Hematopoietic multipotent progenitor cell treated with erythropoietin and hydrocortisone succinate and interleukin-3 and kit ligand, for 8 days (in vitro differentiated cells): ENCODE data around the gene RSBN1.
A peak's percentile ranks its signal among the peaks of the same experiment; 100 is the strongest.
"Not testable (repeated sequence)": the region's sequence is repeated elsewhere in the genome, so short reads cannot be mapped to it uniquely, and the experiment has no call there.

ENCODE experiments used
- DNase-seq: peaks from one replicate; pipeline ENCODE4 v3.0.0-alpha.2; 2015

Gene RSBN1

DNA sequence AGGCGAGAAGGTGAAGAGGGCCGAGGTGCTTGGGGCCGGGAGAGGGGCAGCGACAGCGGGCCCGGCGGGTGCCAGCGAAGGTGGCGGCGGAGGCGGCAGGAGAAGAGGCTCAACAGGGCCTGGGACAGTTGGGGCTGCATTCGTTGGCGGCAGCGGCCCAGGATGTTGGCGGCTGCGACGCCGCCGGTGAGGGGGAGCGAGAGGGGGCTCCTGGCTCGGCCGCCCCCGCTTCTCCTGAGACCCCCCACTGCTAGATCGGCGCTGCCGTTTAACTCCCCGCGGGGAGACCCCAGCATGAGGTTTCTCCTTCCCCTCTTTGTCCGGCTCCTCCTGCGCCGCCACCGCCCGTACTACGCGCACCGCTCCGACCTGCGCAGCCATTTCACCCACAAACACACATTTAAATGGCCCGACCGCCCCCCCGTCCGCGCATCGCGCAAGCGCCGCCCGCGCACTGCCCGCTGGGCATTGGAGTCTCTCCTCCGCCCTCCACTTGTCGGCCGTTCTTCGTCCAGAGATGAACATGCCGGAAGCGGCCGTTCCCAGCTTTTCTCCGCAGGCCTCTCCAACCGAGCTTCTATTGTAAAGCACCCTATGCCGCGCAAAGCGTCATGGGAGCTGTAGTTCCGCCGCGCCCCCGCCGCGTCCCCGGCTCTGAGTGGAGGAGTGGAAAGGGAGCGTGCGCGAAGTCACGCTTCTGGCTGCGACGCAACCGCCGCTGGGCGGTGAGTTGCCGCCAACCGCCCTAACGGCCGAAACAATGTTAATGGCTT lies at the start of gene RSBN1:
Gene RSBN1 (minus strand): TSS at position 589 of the 773 bp plus-strand sequence. CDS start 64 bp downstream, at position 525.
- DNase-seq: peak; percentile 99

DNA sequence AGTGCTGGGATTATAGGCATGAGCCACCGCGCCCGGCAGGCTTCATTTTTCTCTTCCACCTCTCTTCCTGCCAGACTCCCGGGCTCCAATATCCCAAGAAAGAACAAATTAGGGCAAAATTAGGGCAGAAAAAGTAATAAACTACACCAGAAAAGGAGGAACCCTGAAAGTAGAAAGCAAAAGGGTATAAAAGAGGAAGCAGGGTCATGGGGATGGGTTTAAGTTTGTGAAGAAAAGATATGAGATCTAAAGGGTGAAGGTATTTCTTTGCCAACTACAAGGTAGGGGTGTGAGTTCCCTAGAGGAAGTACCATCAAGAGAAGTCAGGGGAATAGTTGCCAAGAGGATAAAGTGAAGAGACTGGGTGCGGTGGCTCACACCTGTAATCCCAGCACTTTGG lies 49.4 kb upstream of the RSBN1 start:
- DNase-seq: no peak

DNA sequence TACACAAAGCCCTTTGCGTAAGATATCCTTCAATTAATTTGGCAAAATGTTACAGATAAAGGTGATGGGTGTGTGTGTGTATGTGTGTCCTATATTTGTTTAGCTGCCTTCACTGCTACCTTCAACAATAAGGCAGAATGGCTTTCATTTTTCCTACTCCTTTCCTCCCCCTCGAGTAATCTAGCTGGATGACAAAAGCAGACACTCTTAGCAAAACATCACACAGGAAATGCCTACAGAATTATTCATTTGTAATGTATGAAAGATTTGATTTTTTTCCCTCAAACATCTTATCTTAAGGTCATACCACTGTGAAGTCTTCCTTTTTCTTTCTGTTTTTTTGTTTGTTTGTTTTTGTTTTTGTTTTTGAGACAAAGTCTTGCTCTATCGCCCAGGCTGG lies 48.6 kb upstream of the RSBN1 start:
- no peak for DNase-seq

DNA sequence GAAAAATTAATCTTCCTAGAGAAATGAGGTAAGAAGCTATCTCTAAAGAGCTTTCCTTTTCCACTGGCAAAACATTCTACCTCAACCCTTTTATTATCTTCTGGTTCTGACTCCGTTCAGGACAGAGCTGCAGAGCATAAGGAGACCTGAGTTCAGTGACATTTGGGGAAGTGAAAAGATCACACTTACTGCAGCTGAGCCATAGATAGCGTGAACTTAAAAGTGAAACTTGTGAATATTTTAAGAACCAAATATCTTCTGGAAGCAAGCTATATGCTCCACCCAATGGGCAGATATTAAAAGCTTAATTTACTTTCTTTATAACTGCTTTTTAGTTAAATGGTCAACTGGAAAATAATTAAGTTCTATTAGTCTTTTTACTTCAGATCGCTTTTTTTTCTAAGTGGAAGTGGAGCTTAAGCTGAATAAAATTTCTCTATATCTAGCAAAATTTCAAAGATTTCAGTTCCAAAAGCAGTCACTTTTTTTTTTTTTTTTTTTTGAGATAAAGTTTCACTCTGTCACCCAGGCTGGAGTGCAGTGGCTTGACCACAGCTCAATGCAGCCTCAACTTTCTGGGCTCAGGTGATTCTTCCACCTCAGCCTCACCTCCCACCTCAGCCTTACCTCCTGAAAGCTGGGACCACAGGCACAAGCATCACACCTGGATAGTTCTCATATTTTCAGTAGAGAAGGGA lies 47.4 kb upstream of the RSBN1 start:
- DNase-seq: peak; percentile 53

DNA sequence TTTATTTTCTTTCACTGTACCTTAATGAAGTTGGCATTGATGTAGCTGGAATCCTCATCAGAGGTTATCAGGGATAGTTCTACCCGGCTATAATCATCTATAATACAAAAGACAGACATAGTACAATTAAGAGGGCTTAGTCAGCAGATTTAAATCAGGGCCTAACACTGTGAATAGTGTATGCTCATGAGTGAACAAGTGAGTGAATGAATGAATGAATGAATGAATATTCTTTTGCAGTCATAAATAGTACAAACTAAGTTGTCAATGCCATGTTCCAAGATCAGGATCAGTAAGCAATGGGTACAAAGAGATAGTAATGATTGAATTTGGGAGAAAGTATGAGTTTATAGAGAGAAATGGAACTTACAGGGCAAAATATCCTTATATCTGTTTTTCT lies 46.7 kb upstream of the RSBN1 start:
- DNase-seq: no peak

DNA sequence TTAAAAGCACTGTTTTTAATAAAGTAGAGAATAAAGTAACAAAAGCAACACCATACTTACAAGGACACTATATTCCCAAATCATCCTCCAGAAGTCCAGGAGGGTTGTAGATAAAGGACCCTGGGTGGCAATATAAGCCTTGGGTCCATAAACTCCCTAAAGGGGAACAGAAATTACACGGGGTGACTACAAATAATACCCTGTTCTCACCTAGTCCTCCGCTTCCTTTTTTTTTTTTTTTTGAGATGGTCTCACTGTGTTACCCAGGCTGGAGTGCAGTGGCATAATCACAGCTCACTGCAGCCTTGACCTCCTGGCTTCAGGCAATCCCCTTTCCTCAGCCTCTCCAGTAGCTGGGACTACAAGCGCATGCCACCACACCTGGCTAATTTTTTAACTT lies 46.1 kb upstream of the RSBN1 start:
- DNase-seq: no peak

DNA sequence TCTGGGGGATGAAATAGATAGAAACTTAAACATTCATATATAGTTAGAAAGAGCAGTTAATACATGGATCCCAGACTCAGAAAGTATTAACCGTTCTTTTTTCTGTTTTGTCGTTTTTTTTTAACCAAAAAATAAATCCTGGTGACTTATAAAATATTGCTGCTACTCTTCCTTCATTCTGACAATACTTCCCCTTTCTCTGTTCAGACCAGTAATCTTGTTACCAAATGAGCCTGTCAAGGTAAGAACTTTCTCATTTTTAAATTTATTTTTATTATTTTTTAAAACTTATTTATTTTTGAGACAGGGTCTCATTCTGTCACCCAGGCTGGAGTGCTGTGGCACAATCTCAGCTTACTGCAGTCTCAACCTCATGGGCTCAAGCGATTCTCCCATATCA lies 45.5 kb upstream of the RSBN1 start:
- DNase-seq: no peak

DNA sequence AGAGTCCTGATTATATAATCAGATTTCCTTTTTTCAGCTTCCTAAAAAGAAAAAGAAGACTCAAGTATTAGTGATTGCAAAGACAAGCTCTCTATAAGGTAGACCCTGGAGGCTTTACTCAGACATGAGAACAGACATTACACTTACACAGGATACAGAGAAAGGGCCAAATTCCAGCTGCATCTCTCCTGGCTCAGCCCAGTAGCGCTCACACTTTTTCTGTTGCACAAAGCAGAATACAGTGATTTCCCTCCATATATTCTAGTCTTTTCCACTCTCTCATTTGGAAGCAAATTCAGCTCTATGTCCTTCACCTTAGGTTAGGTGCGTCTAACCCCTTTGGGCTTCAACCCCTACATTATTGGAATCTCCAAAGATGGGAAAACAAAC lies 44.1 kb upstream of the RSBN1 start:
- DNase-seq: no peak

DNA sequence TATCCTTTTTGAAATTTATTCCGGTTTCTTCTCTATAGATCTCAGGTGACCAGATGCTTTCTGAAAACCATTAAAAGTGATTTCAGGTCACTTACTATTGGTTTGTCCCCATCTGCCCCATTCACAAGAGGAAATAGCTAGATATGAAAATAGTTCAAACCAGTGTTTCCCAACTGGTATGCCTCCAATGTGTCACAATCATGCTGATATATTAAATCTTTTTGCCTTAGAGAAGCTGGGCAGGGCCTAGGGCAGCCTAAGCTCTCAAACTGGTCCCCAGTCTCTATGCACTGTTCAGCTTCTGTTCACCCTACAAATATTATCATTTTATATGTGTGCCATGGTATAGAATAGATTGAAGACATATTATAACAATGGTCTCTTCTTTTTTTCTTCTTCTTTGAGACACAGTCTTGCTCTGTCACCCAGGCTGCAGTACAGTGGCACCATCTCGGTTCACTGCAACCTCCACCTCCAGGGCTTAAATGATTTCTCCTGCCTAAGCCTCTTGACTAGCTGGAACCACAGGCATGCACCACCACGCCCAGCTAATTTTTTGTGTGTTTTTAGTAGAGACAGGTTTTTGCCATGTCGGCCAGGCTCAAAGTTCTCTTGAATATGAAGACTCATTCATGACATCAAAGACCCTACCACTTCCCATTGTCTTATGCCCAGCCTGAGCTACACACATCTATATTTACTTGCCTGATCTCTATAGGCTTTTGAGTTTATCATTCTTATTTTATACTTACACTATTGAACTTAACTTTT lies 43.5 kb upstream of the RSBN1 start:
- no peak for DNase-seq

DNA sequence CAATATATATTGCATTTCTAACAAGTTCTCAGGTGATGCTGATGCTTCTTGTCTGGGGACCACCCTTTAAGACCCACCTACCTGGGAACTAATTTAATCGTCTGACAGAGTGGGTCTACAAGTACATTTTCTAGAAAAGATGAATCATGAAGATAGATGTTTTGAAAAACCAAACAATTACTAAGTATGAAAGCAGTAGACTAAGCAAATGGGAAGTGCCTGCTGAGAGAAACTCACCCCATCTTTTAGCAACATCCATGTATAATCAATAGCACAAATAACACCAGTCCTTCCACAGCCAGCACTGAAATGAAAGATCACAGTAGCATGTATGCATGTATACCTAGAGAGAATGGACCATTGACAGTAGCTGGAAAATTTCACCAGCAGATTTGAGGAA lies 42.0 kb upstream of the RSBN1 start:
- no peak for DNase-seq

DNA sequence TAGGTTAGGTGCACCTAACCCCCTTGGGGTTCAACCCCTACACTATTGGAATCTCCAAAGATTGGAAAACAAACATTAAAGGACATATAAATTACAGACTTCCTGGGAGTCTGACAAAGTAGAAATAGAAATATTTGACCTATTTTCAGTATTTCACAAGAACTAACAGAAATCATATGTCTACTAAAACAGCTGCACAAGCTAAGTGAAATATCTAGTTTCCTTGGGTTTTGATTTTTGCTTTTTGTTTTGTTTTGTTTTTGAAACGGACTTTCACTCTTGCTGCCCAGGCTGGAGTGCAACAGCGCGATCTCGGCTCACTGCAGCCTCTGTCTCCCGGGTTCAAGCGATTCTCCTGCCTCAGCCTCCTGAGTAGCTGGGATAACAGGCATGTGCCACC lies 40.4 kb upstream of the RSBN1 start:
- not testable (repeated sequence) for DNase-seq

DNA sequence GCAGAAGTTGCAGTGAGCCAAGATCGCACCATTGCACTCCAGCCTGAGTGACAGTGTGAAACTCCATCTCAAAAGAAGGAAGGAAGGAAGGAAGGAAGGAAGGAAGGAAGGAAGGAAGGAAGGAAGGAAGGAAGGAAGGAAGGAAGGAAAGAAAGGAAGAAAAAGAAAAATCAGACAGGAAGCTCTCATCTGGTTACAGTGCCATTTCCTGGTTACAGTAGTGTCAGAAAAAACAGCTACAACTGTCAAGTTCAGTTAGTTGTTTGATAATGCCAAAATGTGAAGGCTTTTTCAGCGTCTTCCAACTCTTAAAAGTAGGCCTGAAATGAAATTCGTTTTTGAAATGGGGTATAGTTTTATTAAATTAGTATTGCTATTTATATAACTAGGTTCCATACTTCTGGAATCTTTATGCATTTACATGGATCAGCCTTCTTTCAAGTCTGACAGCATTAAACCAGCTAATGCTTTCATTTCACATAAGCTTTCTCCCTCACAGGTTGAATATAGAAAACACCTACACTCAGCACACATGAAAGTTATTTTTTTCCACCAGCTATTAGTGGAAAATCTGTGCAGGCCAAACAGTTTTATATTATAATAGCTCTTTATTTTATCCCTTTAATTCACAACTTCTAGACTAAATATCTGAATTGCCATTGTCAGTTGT lies 38.0 kb upstream of the RSBN1 start:
- no peak for DNase-seq

DNA sequence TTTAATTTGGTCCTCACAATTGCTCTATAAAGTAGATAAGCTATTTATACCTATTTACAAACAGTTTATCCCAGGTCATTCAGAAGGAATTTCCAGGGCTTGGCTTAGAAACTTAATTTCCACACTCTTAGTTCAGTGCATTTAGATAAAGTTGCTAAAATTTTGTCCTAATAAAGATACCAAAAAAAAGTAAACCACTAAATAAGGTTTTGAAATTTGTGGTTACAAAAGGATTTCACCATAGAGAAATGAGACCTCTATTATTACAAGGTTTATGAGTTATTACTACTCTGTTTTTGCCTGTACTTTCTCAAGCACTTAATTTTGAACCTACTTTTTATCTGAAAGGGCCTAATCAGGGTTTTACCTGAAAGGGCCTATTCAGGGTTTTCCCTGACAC lies 36.8 kb upstream of the RSBN1 start:
- no peak for DNase-seq

DNA sequence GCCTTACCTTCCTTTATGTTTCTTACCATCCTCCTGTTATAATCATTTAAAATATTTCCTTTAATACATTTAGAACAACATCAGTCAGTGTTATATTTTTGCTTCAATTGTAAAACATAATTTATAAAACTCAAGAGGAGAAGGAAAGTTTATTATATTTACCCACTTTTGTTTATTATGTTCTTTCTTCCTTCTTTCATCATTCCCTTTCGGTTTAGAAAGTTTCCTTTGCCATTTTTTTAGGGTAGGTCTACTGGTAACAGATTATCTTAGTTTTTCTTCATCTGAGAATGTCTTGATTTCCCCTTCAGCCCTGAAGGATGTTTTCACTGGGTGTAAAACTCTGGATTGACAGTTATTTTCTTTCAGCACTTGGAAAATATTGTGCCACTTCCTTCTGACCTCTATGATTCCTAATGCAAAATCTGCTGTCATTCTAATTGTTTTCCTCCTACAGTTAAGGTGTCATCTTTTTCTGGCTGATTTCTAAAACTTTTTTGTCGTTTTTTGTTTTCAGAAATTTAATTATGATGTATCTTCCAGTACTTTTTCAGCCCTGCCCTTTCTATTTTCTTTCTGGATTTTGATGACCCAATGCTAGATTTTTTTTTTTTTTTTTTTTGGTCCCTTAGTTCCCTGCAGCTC lies 34.2 kb upstream of the RSBN1 start:
- no peak for DNase-seq

DNA sequence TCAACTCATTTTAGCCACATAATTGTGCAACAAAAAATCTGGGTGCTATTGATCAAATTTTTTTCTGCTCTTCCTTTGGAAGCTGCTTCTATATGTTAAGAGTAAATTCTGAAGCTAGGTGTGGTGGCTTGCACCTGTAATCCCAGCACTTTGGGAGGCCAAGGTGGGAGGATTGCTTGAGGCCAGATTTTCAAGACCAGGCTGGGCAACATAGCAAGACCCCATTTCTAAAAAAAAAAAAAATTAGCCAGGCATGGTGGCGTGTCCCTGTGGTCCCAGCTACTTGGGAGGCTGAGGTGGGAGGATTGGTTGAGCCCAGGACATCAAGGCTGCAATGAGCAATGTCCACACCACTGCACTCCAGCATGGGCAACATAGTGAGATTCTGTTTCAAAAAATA lies 24.3 kb upstream of the RSBN1 start:
- no peak for DNase-seq

DNA sequence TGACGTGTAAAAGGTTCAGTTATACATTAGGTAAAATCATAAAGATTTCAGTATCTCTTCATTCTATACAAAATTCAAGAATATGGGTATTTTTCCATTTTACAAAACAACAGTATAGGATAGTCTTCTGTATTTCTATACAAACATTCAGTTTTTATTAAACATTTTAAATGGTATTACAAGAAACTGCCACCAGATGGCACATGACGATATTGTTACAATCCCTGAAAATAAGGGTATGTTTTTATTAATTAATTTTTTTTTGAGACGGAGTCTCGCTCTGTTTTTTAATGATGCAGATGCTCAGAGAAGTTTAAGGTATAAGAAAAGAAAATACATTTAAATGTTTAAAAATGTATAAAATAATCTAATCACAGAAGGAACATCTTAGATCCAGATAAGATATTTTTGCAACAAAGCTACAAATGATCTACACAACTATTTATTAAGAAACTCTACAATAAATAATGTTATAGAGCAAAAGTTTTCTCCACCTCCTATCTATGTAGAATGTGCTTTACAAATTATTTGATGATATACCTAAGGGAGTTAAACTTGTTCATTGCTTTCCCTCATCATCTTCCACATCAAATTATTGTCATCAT lies 23.5 kb upstream of the RSBN1 start:
- peak; percentile 81 for DNase-seq

DNA sequence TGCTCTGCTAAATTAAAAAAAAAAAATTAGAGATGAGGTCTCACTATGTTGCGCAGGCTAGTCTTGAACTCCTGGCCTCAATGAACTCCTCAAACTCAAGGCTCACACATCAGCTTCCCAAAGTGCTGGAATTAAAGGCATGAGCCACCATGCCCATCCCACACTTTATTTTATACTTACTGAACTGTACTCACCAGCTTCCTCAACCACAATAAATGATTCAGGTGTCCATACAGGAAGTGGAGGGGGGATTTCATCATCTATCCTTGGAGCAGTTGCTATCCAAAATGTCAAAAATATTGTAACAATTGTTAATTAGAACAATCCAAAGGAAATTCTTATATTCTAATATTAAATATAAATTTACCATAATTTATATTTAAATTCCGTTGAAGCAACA lies 22.4 kb upstream of the RSBN1 start:
- DNase-seq: no peak

DNA sequence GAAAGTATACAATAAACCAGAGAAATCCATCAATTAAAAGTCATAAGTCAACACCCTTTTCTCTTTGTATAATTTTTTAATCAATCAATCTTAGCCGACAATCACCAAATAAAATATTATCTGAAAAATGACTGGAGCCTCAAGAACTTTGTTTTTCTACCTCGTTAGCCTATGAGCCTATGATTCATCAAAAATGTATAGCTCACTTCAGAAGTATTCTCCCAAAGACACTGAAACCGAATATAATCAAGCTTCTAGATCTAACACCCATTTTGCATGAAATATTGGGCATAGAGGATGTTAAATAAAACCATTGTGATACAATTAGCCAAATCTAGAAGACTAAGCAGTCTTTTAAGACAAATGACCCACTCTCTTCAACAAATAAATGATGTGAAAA lies 17.8 kb upstream of the RSBN1 start:
- no peak for DNase-seq

DNA sequence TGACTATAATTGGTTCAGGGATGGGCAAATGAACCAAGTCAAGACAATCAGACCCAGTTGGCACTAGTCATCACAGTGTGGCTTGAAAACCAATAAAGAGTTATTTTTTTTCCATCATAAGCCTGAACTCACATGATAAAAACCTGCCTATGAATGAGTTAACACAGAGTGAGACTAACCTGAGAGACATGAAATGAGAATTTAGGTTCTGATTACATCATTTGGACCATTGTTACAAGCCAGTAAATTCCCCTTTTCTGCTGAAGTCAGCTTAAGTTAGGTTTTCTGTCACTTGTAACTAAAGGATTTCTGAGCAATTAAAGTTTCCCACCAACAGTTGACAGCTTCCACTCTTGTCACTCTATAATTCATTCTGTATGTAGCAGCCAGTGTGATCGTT lies 9.6 kb upstream of the RSBN1 start:
- no peak for DNase-seq

DNA sequence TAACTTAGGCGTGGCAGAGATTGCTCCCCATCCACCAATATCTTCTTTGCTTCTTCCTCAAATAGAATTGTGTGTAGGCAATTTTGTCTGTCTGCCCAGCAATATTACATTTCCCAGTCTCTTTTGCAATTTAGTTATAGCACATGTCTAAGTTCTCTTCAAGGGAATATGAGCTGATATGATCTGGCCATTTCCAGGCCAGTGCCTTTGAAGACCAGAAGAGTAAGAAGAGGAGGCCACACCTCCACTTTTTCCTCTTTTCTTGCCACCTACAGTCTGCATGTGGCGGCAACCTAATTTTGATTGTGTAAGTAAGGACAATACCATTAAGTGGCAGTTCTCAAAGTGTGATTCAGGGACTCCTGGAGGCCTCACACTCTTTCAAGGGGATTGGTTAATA lies 6.3 kb upstream of the RSBN1 start:
- no peak for DNase-seq

DNA sequence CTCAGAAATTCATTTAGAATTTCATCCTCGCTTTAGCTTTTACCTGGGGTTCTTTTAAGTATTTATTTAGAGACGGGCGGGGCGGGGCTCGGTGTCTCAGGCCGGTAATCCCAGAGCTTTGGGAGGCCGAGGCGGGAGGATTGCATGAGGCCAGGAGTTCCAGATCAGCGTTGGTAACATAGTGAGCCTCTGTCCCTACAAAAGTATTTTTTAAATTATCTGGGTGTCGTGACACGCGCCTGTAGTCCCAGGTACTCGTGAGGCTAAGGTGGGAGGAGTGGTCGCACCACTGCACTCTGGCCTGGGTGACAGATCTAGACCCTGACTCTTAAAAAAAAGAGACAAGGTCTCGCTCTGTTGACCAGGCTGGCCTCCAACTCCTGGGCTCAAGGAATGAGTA lies 942 bp upstream of the RSBN1 start:
- DNase-seq: no peak

DNA sequence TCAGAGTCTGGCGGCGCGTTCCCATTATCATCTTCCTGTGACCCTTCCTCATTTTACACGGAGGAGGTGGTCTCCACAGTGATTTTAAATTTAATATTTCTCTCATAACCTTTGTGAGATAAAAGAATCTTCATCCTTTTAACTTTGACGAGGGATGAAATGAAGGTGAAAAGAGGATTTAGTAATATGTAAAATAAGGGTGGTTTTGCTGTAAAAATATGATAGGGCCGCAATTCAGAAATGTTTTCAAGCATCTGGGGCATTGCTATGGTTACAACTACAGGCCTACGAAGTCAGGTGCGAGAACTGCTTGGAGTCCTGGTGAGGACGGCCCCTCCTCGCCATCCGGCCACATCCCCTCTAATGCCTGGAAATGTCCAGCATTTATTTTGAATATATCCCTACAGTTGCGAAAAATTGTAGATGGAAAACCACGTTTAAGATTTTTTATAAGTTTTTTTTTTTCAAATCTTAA lies 422 bp upstream of the RSBN1 start:
- DNase-seq: no peak
